AG09309 (cell line): ENCODE data around the gene ADRA2A.

Experiments
- DNase-seq: peaks from one replicate; pipeline ENCODE4 v3.0.0-alpha.2; 2010; ENCODE audit warnings: low read depth
- H3K4me3 ChIP-seq: 2 replicates; pipeline ENCODE4 v1.5.1; 2011; ENCODE audit warnings: mild to moderate bottlenecking, low read depth, low read length, moderate library complexity; ENCODE audit not compliant: control insufficient read depth
- TF ChIP-seq, protein P1 (sequence below): IDR thresholded peaks from 2 replicates; pipeline ENCODE4 v1.5.1; 2011; ENCODE audit warnings: mild to moderate bottlenecking, low read depth, low read length, inconsistent platforms; ENCODE audit not compliant: insufficient read depth, control insufficient read depth; ENCODE audit errors: missing control alignments

ADRA2A gene

DNA sequence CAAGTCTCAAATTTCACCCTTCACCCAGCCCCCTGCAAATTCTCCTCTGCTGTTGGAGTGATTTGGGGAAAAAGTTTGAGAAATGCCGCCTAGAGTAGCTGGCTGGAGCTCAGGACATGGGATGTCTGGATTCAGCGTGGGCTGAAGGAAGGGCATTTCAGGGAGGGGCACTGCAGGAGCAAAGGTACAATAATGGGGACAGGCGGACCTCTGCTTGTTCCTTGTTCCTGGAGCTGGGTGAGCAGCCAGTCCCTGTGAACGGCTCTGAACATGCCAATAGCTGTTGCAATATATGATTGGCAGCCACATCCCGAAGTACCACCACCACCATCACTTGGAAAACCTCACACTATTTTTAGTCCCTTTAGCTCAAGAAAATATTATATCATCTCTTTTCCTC lies 23.4 kb downstream of the ADRA2A start:
- TF ChIP-seq, protein P1, sequence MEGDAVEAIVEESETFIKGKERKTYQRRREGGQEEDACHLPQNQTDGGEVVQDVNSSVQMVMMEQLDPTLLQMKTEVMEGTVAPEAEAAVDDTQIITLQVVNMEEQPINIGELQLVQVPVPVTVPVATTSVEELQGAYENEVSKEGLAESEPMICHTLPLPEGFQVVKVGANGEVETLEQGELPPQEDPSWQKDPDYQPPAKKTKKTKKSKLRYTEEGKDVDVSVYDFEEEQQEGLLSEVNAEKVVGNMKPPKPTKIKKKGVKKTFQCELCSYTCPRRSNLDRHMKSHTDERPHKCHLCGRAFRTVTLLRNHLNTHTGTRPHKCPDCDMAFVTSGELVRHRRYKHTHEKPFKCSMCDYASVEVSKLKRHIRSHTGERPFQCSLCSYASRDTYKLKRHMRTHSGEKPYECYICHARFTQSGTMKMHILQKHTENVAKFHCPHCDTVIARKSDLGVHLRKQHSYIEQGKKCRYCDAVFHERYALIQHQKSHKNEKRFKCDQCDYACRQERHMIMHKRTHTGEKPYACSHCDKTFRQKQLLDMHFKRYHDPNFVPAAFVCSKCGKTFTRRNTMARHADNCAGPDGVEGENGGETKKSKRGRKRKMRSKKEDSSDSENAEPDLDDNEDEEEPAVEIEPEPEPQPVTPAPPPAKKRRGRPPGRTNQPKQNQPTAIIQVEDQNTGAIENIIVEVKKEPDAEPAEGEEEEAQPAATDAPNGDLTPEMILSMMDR, result no peak
- H3K4me3 ChIP-seq, result no peak overlapping the region
- DNase-seq, result no peak

DNA sequence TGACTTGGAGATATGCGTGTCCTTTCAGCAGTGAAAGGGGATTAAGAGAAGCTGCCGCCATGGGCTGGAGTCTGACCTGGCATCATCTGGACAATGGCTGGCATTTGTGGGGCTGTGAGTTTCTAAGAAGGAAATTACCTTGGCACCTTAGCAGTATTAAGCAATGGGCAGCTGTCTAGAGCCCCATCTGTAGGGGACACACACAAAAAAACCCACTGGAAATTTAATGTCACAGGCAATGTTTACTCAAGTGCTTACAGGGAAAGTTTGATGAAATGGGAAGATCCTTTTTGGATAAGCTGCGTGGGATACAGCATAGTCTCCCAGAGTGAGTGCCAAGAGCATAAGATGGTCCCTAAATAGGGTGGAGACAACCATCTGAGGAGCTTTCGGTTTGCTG lies 25.0 kb downstream of the ADRA2A start:
- TF ChIP-seq, protein P1, result no peak

DNA sequence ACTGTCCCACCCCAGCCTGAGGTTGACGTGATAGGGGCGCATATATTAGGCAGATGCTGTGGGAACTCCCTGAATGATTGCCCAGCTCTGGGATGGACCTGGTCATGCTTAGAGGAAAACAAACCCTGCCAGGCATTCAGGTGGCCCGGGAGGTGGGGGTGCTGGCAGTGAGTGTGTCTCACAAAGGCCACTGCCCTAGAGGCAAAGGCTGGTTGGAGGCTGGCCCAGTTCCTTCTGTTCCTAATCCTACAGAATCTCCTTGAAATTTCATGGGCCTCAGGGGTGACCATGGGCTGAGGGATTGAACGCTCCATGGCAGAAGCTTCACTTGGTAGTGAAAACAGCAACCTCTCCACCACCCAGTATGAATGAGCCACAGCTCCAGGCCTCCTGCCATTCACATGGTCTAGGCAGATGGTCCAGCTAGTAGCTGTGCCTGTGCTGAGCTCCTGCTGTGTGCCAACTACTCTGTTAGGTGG lies 25.6 kb downstream of the ADRA2A start:
- DNase-seq, result no peak
- TF ChIP-seq, protein P1, result no peak

More for the DNA sequence above, 25.0 kb downstream of the ADRA2A start:
- no peak for DNase-seq
- H3K4me3 ChIP-seq, result no peak overlapping the region

DNA sequence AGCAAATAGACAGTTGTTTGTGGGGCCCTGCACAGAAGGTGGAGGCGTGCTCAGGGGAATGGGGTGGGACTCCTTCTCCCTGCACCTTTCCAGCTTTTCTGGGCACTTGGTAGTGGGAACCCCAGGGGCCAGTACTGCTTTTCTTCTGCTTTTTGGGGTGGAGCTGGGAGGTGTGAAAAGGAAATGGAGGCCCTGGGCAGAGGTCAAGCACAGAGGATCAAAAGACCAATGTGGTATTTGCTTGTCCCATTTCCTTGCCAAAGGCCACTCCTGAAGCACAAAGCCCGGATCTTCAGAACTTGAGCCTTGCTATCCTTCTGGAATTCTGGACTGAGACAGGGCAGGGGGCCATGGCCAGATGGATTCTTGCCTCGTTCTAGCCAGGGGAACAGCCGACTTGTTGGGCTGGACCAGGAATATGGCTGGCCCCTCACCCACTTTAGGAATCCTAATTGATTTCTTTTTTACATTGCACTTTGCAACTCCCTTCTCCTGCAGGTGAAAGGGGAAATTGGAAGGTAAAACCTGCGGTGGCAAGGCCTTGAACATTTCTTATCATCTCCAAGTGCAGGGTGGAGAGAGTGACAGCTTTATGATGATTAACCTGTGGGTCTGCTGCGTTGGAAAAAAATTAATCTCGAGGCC lies 26.5 kb downstream of the ADRA2A start:
- TF ChIP-seq, protein P1, result no peak
- H3K4me3 ChIP-seq, result no peak overlapping the region
- no peak for DNase-seq

More for the DNA sequence above, 25.6 kb downstream of the ADRA2A start:
- H3K4me3 ChIP-seq, result no peak overlapping the region

DNA sequence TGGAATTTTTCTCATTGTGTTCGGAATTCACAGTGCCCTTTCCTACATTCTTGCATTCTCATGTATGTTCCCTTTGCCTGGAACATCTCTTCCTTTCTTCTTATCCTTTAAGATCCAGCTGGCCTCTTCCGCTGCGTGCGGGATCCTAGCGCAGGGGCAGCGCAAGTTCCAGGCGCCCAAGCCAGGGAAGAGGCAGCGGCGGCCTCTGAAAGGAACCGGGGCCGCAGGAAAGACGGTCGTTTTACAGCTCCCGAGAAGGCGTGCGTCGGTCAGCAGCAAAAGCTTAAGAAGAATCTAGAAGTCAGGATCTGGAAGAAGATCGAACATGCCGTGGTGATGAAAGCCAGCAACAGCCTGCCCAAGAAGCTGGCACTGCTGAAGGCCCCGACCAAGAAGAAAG lies 28.0 kb downstream of the ADRA2A start:
- H3K4me3 ChIP-seq, result no peak overlapping the region
- no peak for DNase-seq
- TF ChIP-seq, protein P1, result no peak

DNA sequence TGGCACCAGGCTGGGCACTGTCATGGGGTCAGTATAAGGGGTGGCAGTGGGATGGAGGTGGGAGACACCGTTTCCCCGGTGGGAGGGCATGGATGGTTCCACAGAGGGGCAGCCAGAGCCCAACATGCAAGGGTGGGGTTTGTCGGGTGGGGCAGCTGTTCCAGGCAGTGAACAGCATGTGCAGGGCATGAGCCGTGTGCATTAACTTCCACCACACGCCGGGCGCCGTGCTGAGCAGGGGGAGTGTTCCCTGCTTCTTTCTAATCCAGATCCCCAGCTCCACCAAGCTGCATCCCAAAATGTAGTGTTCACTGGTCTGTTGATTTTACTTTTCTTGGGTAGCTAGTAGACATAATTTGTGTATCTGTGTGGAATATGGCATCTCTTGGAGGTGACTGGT lies 29.3 kb downstream of the ADRA2A start:
- no peak overlapping the region for H3K4me3 ChIP-seq
- DNase-seq, result no peak
- TF ChIP-seq, protein P1, result no peak
